Measurements from ENCODE around the gene CHD8. TPM values are rescaled to one million over a fixed set of nuclear protein-coding genes. Genes with fewer than 3 reads are reported as not detected.
"Not testable (repeated sequence)": the region's sequence is repeated elsewhere in the genome, so short reads cannot be mapped to it uniquely, and the experiment has no call there.

CHD8 gene
- polyA plus RNA-seq, 3 donors, result 8.2 to 34.2 (median 15.1) TPM

GRCh38 chr14:21449899-21450216 is 6.1 kb downstream of the CHD8 start:
- Mint-ChIP-seq H3K36me3 (peaks cover 9 to 31% of the 10 kb centered on the region in 2 donors), H3K27me3 (ENCODE audit: low read depth in 3 of 3) (no peaks in the 10 kb centered on the region), H3K27ac (peak overlapping the region in 1 of 7 donors; percentile 9), H3K4me1 (peaks cover 25% of the 10 kb centered on the region), H3K9me3 (no peaks in the 10 kb centered on the region), H3K4me3 (no peak overlapping the region)
- H3K9ac ChIP-seq (ENCODE audit: insufficient read depth, low read length, poor library complexity, severe bottlenecking), result no peak overlapping the region
- no peak overlapping the region for H2AFZ ChIP-seq (ENCODE audit: insufficient read depth, low read depth, low read length, poor library complexity, severe bottlenecking)
- TF ChIP-seq CTCF (IDR thresholded peaks at IDR 0.05), result no peak
- H3K4me1 ChIP-seq (ENCODE audit: control insufficient read depth in 1 of 2, insufficient read depth in 2 of 2, low read length in 2 of 2), result peaks cover 2 to 7% of the 10 kb centered on the region in 2 donors
- H3K9me3 ChIP-seq (replicated peaks in 1 of 2; ENCODE audit: control insufficient read depth in 1 of 2, insufficient read depth in 1 of 2, low read length in 2 of 2), result no peaks in the 10 kb centered on the region
- DNase-seq, result no peak
- H3K4me3 ChIP-seq (replicated peaks in 1 of 3; ENCODE audit: low read depth in 2 of 3, low read length in 3 of 3), result no peak overlapping the region
- no peak overlapping the region for H3K4me2 ChIP-seq (replicated peaks; ENCODE audit: extremely low read depth, low read length, poor library complexity, severe bottlenecking)
- peaks cover 2 to 10% of the 10 kb centered on the region in 2 donors for H3K36me3 ChIP-seq (replicated peaks in 1 of 2; ENCODE audit: control insufficient read depth in 1 of 2, insufficient read depth in 2 of 2, low read length in 2 of 2)
- no peaks in the 10 kb centered on the region for H3K27me3 ChIP-seq (ENCODE audit: control insufficient read depth in 2 of 2, insufficient read depth in 2 of 2, low read length in 2 of 2)
- WGBS (ENCODE audit: insufficient coverage), result 100% methylated on average over 1 of the region's 1 CpG
- peaks cover 99% of the 10 kb centered on the region for H3K79me2 ChIP-seq (ENCODE audit: insufficient read depth, low read length)
- peaks cover 49% of the 10 kb centered on the region for H4K20me1 ChIP-seq (ENCODE audit: insufficient read depth, low read length)
- no peak overlapping the region for H3K27ac ChIP-seq (ENCODE audit: low read depth in 1 of 2, low read length in 2 of 2)
- intact Hi-C loops (cut with micrococcal nuclease), result no loop called here

- H3K4me3 Mint-ChIP-seq; H3K9me3 ChIP-seq (replicated peaks in 1 of 2; ENCODE audit: control insufficient read depth in 1 of 2, insufficient read depth in 1 of 2, low read length in 2 of 2); H3K27me3 Mint-ChIP-seq (ENCODE audit: low read depth in 3 of 3); intact Hi-C loops (cut with micrococcal nuclease); H3K4me2 ChIP-seq (replicated peaks; ENCODE audit: extremely low read depth, low read length, poor library complexity, severe bottlenecking); H3K9me3 Mint-ChIP-seq; H3K4me3 ChIP-seq (replicated peaks in 1 of 3; ENCODE audit: low read depth in 2 of 3, low read length in 3 of 3); H3K27me3 ChIP-seq (ENCODE audit: control insufficient read depth in 2 of 2, insufficient read depth in 2 of 2, low read length in 2 of 2); H3K9ac ChIP-seq (ENCODE audit: insufficient read depth, low read length, poor library complexity, severe bottlenecking); H3K36me3 ChIP-seq (replicated peaks in 1 of 2; ENCODE audit: control insufficient read depth in 1 of 2, insufficient read depth in 2 of 2, low read length in 2 of 2); H3K27ac ChIP-seq (ENCODE audit: low read depth in 1 of 2, low read length in 2 of 2); H2AFZ ChIP-seq (ENCODE audit: insufficient read depth, low read depth, low read length, poor library complexity, severe bottlenecking); H3K36me3 Mint-ChIP-seq; DNase-seq; H3K27ac Mint-ChIP-seq: not testable (repeated sequence)
- Histone ChIP-seq H4K20me1 (ENCODE audit: insufficient read depth, low read length) (peaks cover 34% of the 10 kb centered on the region), H3K4me1 (ENCODE audit: control insufficient read depth in 1 of 2, insufficient read depth in 2 of 2, low read length in 2 of 2) (peaks cover 6 to 15% of the 10 kb centered on the region in 2 donors), H3K79me2 (ENCODE audit: insufficient read depth, low read length) (peaks cover 98% of the 10 kb centered on the region)
- peaks cover 17% of the 10 kb centered on the region for H3K4me1 Mint-ChIP-seq
- WGBS (ENCODE audit: insufficient coverage), result no CpG with 5 or more reads among the region's 1 CpG
Measured at GRCh38 chr14:21442657-21443056, 13.3 kb downstream of the CHD8 start.

Measured in CD14-positive monocyte (primary cell).